ENCODE results near the gene MKLN1. TPM values are rescaled to one million over a fixed set of nuclear protein-coding genes. Genes with fewer than 3 reads are reported as not detected.

MKLN1 gene
- total RNA-seq, 4 donors from 2014 or later, result 37.9 to 55.2 (median 41.3) TPM

GRCh38 chr7:131527456-131527855 is 199.8 kb downstream of the MKLN1 start:
- Histone ChIP-seq H3K27me3 (no peaks in the 10 kb centered on the region), H3K4me1 (peaks cover 0 to 25% (median 9%) of the 10 kb centered on the region in 4 donors), H3K9me3 (no peaks in the 10 kb centered on the region), H3K27ac (replicated peaks in 1 of 4) (no peak overlapping the region), H3K4me3 (no peak overlapping the region), H3K36me3 (no peaks in the 10 kb centered on the region)
- 51% methylated on average over 4 of the region's 4 CpGs for WGBS
- TF ChIP-seq POLR2AphosphoS5 (IDR thresholded peaks at IDR 0.05), result no peak
- no peak for TF ChIP-seq EP300 (IDR thresholded peaks at IDR 0.05)
- no peak for TF ChIP-seq CTCF (IDR thresholded peaks at IDR 0.05)
- TF ChIP-seq POLR2A (IDR thresholded peaks at IDR 0.05; ENCODE audit: low read depth), result no peak
- no peak for DNase-seq (ENCODE audit: extremely low spot score)
- intact Hi-C loops (cut with DNase I), result no loop called here

- H3K9me3 ChIP-seq, result no peaks in the 10 kb centered on the region
- no peak for DNase-seq (ENCODE audit: extremely low spot score)
- TF ChIP-seq EP300 (IDR thresholded peaks at IDR 0.05), result no peak
- TF ChIP-seq POLR2A (IDR thresholded peaks at IDR 0.05; ENCODE audit: low read depth), result no peak
- TF ChIP-seq CTCF (IDR thresholded peaks at IDR 0.05), result no peak
- TF ChIP-seq POLR2AphosphoS5 (IDR thresholded peaks at IDR 0.05), result no peak
- H3K27ac ChIP-seq (replicated peaks in 1 of 4), result peak overlapping the region in 3 of 4 donors; percentile 3 to 14 (median 13)
- no peaks in the 10 kb centered on the region for H3K27me3 ChIP-seq
- intact Hi-C loops (cut with DNase I), result no loop called here
- peaks cover 0 to 30% (median 7%) of the 10 kb centered on the region in 4 donors for H3K4me1 ChIP-seq
- H3K36me3 ChIP-seq, result no peaks in the 10 kb centered on the region
- 54% methylated on average over 3 of the region's 3 CpGs for WGBS
- H3K4me3 ChIP-seq, result no peak overlapping the region
These were observed 201.5 kb downstream of the MKLN1 start for GRCh38 chr7:131529179-131529578.

GRCh38 chr7:131529617-131530016 is 201.9 kb downstream of the MKLN1 start:
- intact Hi-C loops (cut with DNase I), result no loop called here
- H3K4me3 ChIP-seq, result no peak overlapping the region
- no peaks in the 10 kb centered on the region for H3K27me3 ChIP-seq
- TF ChIP-seq EP300 (IDR thresholded peaks at IDR 0.05) (no peak), POLR2AphosphoS5 (IDR thresholded peaks at IDR 0.05) (no peak), CTCF (IDR thresholded peaks at IDR 0.05) (no peak), POLR2A (IDR thresholded peaks at IDR 0.05; ENCODE audit: low read depth) (no peak)
- DNase-seq (ENCODE audit: extremely low spot score), result no peak
- peak overlapping the region in 3 of 4 donors; percentile 3 to 14 (median 13) for H3K27ac ChIP-seq (replicated peaks in 1 of 4)
- H3K4me1 ChIP-seq, result peaks cover 0 to 35% (median 8%) of the 10 kb centered on the region in 4 donors
- no peaks in the 10 kb centered on the region for H3K36me3 ChIP-seq
- H3K9me3 ChIP-seq, result no peaks in the 10 kb centered on the region
- 90% methylated on average over 8 of the region's 11 CpGs for WGBS

- intact Hi-C loops (cut with DNase I), result no loop called here
- Histone ChIP-seq H3K27ac (replicated peaks in 1 of 4) (peak overlapping the region in 2 of 4 donors; percentile 3 to 14), H3K9me3 (no peaks in the 10 kb centered on the region), H3K36me3 (no peaks in the 10 kb centered on the region), H3K4me3 (no peak overlapping the region), H3K27me3 (no peaks in the 10 kb centered on the region), H3K4me1 (peaks cover 0 to 35% (median 8%) of the 10 kb centered on the region in 4 donors)
- no peak for DNase-seq (ENCODE audit: extremely low spot score)
- TF ChIP-seq POLR2A (IDR thresholded peaks at IDR 0.05; ENCODE audit: low read depth), result no peak
- no peak for TF ChIP-seq CTCF (IDR thresholded peaks at IDR 0.05)
- no peak for TF ChIP-seq POLR2AphosphoS5 (IDR thresholded peaks at IDR 0.05)
- no peak for TF ChIP-seq EP300 (IDR thresholded peaks at IDR 0.05)
- WGBS, result 90% methylated on average over 4 of the region's 6 CpGs
These were observed 202.5 kb downstream of the MKLN1 start for GRCh38 chr7:131530137-131530536.

GRCh38 chr7:131532570-131533091 is 205.0 kb downstream of the MKLN1 start:
- Histone ChIP-seq H3K27me3 (no peaks in the 10 kb centered on the region), H3K36me3 (no peaks in the 10 kb centered on the region), H3K4me3 (no peak overlapping the region), H3K27ac (replicated peaks in 1 of 4) (peak overlapping the region; percentile 47 to 60 (median 50)), H3K9me3 (no peaks in the 10 kb centered on the region), H3K4me1 (peaks cover 0 to 52% (median 8%) of the 10 kb centered on the region in 4 donors)
- WGBS, result 79% methylated on average over 8 of the region's 10 CpGs
- TF ChIP-seq CTCF (IDR thresholded peaks at IDR 0.05) (no peak), POLR2A (IDR thresholded peaks at IDR 0.05; ENCODE audit: low read depth) (no peak), POLR2AphosphoS5 (IDR thresholded peaks at IDR 0.05) (no peak)
- DNase-seq (ENCODE audit: extremely low spot score), result no peak
- intact Hi-C loops (cut with DNase I), result no loop called here

Data from esophagus muscularis mucosa (tissue), 4 donors.